Measurements from ENCODE around the gene XYLB.

Gene XYLB

GRCh38 chr3:38460377-38461270 is 114.0 kb downstream of the XYLB start:
- ChIA-PET CTCF (interaction anchor here (1.2 kb wide), 1 partner anchor 19 kb away, joined by 5 read pairs; no protein-coding TSS in a partner anchor), POLR2A (no interaction called here)
- no peak for DNase-seq (ENCODE audit: low read depth, low spot score)
- no peak overlapping the region for H3K4me3 ChIP-seq (ENCODE audit: low read depth, low read length)
- TF ChIP-seq CTCF (IDR thresholded peaks at IDR 0.05; ENCODE audit: insufficient read depth, low read length, missing control alignments), result no peak

Data from AG04449 (cell line).